Stimulated activated naive B cell treated with anti-CD40 and anti-IgM and Interleukin-4, amounts not matched to agents 10 μg/mL and 1 μg/mL and 100 μg/mL, for 72 hours (primary cell): ENCODE data around the gene TMEM247.

Experiments used
- ATAC-seq, 2 donors: fragments of 150-1000 bp; cut with Tn5 transposase; replicated peaks; 2 replicates each; pipeline ENCODE4 v1.10.0; 2021; ENCODE audit warnings: moderate library complexity in 1 of 2
- DNase-seq: peaks from one replicate; pipeline ENCODE4 v3.0.0; 2021
- H3K27ac Mint-ChIP-seq: one replicate; pipeline ENCODE4 v1.8.0; 2022; ENCODE audit warnings: mild to moderate bottlenecking, mixed read lengths
- H3K27me3 Mint-ChIP-seq, 2 donors: one replicate each; pipeline ENCODE4 v1.8.0; 2022; ENCODE audit warnings: mixed read lengths in 2 of 2
- H3K36me3 Mint-ChIP-seq, 2 donors: one replicate each; pipeline ENCODE4 v1.8.0; 2022; ENCODE audit warnings: mixed read lengths in 2 of 2, mild to moderate bottlenecking in 1 of 2
- H3K4me1 Mint-ChIP-seq, 2 donors: one replicate each; pipeline ENCODE4 v1.8.0; 2022; ENCODE audit warnings: mixed read lengths in 2 of 2, mild to moderate bottlenecking in 1 of 2
- H3K4me3 Mint-ChIP-seq, 2 donors: one replicate each; pipeline ENCODE4 v1.8.0; 2022; ENCODE audit warnings: mild to moderate bottlenecking in 2 of 2, mixed read lengths in 2 of 2, moderate library complexity in 1 of 2
- H3K9me3 Mint-ChIP-seq, 2 donors: one replicate each; pipeline ENCODE4 v1.8.0; 2022; ENCODE audit warnings: mixed read lengths in 2 of 2, mild to moderate bottlenecking in 1 of 2

TMEM247 gene

DNA sequence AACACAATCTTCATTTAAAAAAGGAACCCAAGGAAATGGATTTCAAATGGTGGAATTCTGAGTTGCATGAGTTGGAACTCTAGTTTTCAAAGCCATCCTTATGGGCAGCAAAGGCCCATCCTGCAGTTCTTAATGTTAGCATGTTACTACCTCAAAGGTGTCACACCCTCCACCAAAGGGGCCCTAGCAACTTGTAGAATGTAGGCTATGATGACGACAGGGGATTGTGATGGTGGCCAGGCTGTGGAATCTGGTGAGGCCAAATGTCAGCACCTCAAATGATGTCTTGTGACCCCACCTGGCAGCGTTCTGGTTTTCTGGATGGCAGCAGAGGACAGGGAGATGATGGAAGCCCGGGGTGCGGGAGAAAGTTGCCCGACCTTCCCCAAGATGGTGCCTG, at the start of gene TMEM247:
TMEM247 (plus strand) TSS at position 301 of the 400 bp plus-strand sequence.
- no peak within 1 kb of the TSS for H3K4me3 Mint-ChIP-seq
- H3K9me3 Mint-ChIP-seq = no peaks in the 10 kb centered on the region
- no peak within 1 kb of the TSS for H3K27ac Mint-ChIP-seq
- peaks cover 4 to 7% of the 10 kb centered on the region in 2 donors for H3K4me1 Mint-ChIP-seq
- DNase-seq (no peak), ATAC-seq (no peak)
- H3K27me3 Mint-ChIP-seq = peaks cover 0 to 13% of the 10 kb centered on the region in 2 donors
- no peaks in the 10 kb centered on the region for H3K36me3 Mint-ChIP-seq

GRCh38 chr2:46430413-46430812, 49.0 kb upstream of the TMEM247 start:
- no peaks in the 10 kb centered on the region for H3K9me3 Mint-ChIP-seq
- H3K27ac Mint-ChIP-seq = no peak overlapping the region
- ATAC-seq (no peak), DNase-seq (no peak)
- no peak overlapping the region for H3K4me3 Mint-ChIP-seq
- peaks cover 0 to 12% of the 10 kb centered on the region in 2 donors for H3K27me3 Mint-ChIP-seq
- H3K36me3 Mint-ChIP-seq = no peaks in the 10 kb centered on the region
- peaks cover 0 to 2% of the 10 kb centered on the region in 2 donors for H3K4me1 Mint-ChIP-seq

GRCh38 chr2:46430992-46431391, 48.4 kb upstream of the TMEM247 start:
- H3K27ac Mint-ChIP-seq = no peak overlapping the region
- H3K27me3 Mint-ChIP-seq = peaks cover 0 to 12% of the 10 kb centered on the region in 2 donors
- no peak for DNase-seq
- no peaks in the 10 kb centered on the region for H3K9me3 Mint-ChIP-seq
- peaks cover 0 to 2% of the 10 kb centered on the region in 2 donors for H3K4me1 Mint-ChIP-seq
- ATAC-seq = no peak
- no peak overlapping the region for H3K4me3 Mint-ChIP-seq
- H3K36me3 Mint-ChIP-seq = no peaks in the 10 kb centered on the region

GRCh38 chr2:46431481-46432235, 47.7 kb upstream of the TMEM247 start:
- no peaks in the 10 kb centered on the region for H3K36me3 Mint-ChIP-seq
- peaks cover 0 to 2% of the 10 kb centered on the region in 2 donors for H3K4me1 Mint-ChIP-seq
- ATAC-seq (no peak), DNase-seq (no peak)
- H3K4me3 Mint-ChIP-seq = no peak overlapping the region
- H3K9me3 Mint-ChIP-seq = no peaks in the 10 kb centered on the region
- H3K27me3 Mint-ChIP-seq = peaks cover 0 to 12% of the 10 kb centered on the region in 2 donors
- no peak overlapping the region for H3K27ac Mint-ChIP-seq

GRCh38 chr2:46434851-46435273, 44.5 kb upstream of the TMEM247 start:
- ATAC-seq (no peak), DNase-seq (no peak)
- Mint-ChIP-seq H3K9me3 (no peaks in the 10 kb centered on the region), H3K4me1 (peaks cover 2 to 6% of the 10 kb centered on the region in 2 donors), H3K36me3 (no peaks in the 10 kb centered on the region), H3K4me3 (no peak overlapping the region), H3K27ac (no peak overlapping the region), H3K27me3 (peaks cover 0 to 12% of the 10 kb centered on the region in 2 donors)

DNA sequence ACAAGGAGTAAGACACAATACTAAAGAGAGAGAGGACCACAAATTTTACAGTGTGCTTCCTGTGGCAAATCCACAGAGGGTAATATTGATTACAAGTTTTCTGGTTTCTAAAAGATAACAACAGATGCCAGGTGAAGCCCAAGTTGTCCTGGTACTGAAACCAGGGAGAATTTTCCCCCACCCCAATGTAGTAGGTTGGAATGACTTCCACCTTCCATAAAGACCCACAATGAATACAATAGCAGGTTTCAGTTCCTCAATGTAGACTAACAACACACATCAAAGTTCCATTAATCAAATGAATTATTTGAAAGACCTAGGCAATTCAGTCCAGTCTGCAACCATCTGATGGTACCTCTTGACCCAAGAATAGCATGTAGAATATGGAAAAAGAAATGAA, 44.0 kb upstream of the TMEM247 start:
- H3K27ac Mint-ChIP-seq = no peak overlapping the region
- no peaks in the 10 kb centered on the region for H3K36me3 Mint-ChIP-seq
- H3K9me3 Mint-ChIP-seq = no peaks in the 10 kb centered on the region
- H3K4me3 Mint-ChIP-seq = no peak overlapping the region
- peaks cover 2 to 6% of the 10 kb centered on the region in 2 donors for H3K4me1 Mint-ChIP-seq
- ATAC-seq = peak in 1 of 2 donors; percentile 36
- DNase-seq = no peak
- peaks cover 0 to 9% of the 10 kb centered on the region in 2 donors for H3K27me3 Mint-ChIP-seq

GRCh38 chr2:46435796-46436360, 43.5 kb upstream of the TMEM247 start:
- ATAC-seq = no peak
- H3K9me3 Mint-ChIP-seq = no peaks in the 10 kb centered on the region
- H3K27ac Mint-ChIP-seq = no peak overlapping the region
- peaks cover 0 to 9% of the 10 kb centered on the region in 2 donors for H3K27me3 Mint-ChIP-seq
- peaks cover 2 to 6% of the 10 kb centered on the region in 2 donors for H3K4me1 Mint-ChIP-seq
- no peak overlapping the region for H3K4me3 Mint-ChIP-seq
- DNase-seq = no peak
- no peaks in the 10 kb centered on the region for H3K36me3 Mint-ChIP-seq

- no peak for ATAC-seq
- H3K36me3 Mint-ChIP-seq = no peaks in the 10 kb centered on the region
- H3K4me3 Mint-ChIP-seq = no peak overlapping the region
- peaks cover 0 to 9% of the 10 kb centered on the region in 2 donors for H3K27me3 Mint-ChIP-seq
- no peaks in the 10 kb centered on the region for H3K9me3 Mint-ChIP-seq
- peaks cover 2 to 6% of the 10 kb centered on the region in 2 donors for H3K4me1 Mint-ChIP-seq
- no peak for DNase-seq
- no peak overlapping the region for H3K27ac Mint-ChIP-seq
Measured at GRCh38 chr2:46436800-46437199, 42.6 kb upstream of the TMEM247 start.

DNA sequence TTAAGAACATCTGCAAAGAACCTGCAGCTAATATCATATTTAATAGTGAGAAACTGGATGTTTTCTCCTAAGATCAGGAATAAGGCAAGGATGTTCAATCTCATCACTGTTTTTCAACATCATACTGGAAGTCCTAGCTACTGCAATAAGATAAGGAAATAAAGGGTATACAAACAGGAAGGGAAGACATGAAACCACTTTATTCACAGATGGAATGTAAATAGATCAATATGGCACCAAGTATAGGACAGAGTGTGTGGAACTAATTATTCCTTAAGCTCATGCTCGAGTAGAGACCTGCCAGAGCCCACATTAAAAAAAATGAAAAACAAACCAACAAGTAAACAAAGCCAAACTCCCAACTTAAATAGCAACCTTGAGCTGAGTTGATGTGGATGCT, 41.3 kb upstream of the TMEM247 start:
- Mint-ChIP-seq H3K4me1 (peaks cover 2 to 6% of the 10 kb centered on the region in 2 donors), H3K36me3 (no peaks in the 10 kb centered on the region), H3K9me3 (no peaks in the 10 kb centered on the region), H3K4me3 (no peak overlapping the region), H3K27ac (no peak overlapping the region), H3K27me3 (peaks cover 0 to 9% of the 10 kb centered on the region in 2 donors)
- no peak for DNase-seq
- no peak for ATAC-seq

DNA sequence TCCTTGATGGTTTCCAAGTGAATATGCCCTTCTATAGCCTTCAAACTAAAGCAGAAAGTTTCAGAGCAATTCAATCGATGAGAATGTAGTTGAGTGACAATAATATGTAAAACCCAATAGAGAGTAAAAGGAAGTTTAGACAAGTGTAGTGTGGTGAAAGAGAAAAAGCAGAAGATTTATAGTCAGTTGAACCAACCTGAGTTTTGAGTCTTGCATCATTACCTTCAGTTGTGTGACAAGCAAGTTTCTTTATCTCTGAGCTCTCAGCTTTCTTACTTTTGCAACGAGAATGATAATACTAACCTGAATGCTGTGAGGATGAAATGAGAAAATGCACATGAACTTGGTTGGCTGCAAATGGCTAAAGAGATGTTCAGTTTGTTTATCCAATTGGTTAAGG, 40.6 kb upstream of the TMEM247 start:
- no peak for ATAC-seq
- H3K4me1 Mint-ChIP-seq = peaks cover 2 to 6% of the 10 kb centered on the region in 2 donors
- no peaks in the 10 kb centered on the region for H3K36me3 Mint-ChIP-seq
- DNase-seq = no peak
- H3K27me3 Mint-ChIP-seq = peaks cover 0 to 8% of the 10 kb centered on the region in 2 donors
- H3K4me3 Mint-ChIP-seq = no peak overlapping the region
- H3K27ac Mint-ChIP-seq = no peak overlapping the region
- H3K9me3 Mint-ChIP-seq = no peaks in the 10 kb centered on the region

- DNase-seq (no peak), ATAC-seq (no peak)
- H3K36me3 Mint-ChIP-seq = no peaks in the 10 kb centered on the region
- peaks cover 2 to 6% of the 10 kb centered on the region in 2 donors for H3K4me1 Mint-ChIP-seq
- no peak overlapping the region for H3K27ac Mint-ChIP-seq
- H3K9me3 Mint-ChIP-seq = no peaks in the 10 kb centered on the region
- peaks cover 0 to 6% of the 10 kb centered on the region in 2 donors for H3K27me3 Mint-ChIP-seq
- H3K4me3 Mint-ChIP-seq = no peak overlapping the region
Measured at GRCh38 chr2:46439582-46439981, 39.8 kb upstream of the TMEM247 start.

- Mint-ChIP-seq H3K4me3 (no peak overlapping the region), H3K4me1 (peaks cover 0 to 6% of the 10 kb centered on the region in 2 donors), H3K27me3 (peaks cover 0 to 10% of the 10 kb centered on the region in 2 donors), H3K36me3 (no peaks in the 10 kb centered on the region), H3K27ac (no peak overlapping the region), H3K9me3 (peaks cover 0 to 4% of the 10 kb centered on the region in 2 donors)
- no peak for ATAC-seq
- no peak for DNase-seq
Measured at GRCh38 chr2:46441838-46442712, 37.3 kb upstream of the TMEM247 start.

- Mint-ChIP-seq H3K9me3 (peaks cover 0 to 4% of the 10 kb centered on the region in 2 donors), H3K4me1 (no peaks in the 10 kb centered on the region), H3K4me3 (no peak overlapping the region), H3K27me3 (peaks cover 9 to 19% of the 10 kb centered on the region in 2 donors), H3K36me3 (no peaks in the 10 kb centered on the region), H3K27ac (no peak overlapping the region)
- no peak for DNase-seq
- ATAC-seq = no peak
Measured at GRCh38 chr2:46444732-46445131, 34.6 kb upstream of the TMEM247 start.

DNA sequence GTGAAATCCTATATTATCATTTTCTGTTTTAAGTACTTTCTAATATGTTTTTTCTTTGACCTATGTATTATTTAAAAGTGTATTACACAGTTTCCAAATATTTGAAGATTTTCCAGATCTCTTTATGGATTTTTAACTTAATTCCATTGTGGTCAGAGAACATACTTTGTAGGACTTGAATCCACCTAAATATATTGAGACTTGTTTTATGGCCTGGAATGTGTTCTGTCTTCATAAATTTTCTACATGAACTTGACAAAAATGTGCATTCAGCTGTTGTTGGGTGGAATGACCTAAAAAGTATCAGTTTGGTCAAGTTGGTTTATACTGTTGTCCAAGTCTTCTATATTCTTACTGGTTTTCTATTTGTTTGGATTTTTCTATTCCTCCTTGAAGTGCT, 33.8 kb upstream of the TMEM247 start:
- no peak for DNase-seq
- Mint-ChIP-seq H3K27ac (no peak overlapping the region), H3K9me3 (peaks cover 0 to 4% of the 10 kb centered on the region in 2 donors), H3K4me3 (no peak overlapping the region), H3K36me3 (no peaks in the 10 kb centered on the region), H3K27me3 (peaks cover 9 to 19% of the 10 kb centered on the region in 2 donors), H3K4me1 (no peaks in the 10 kb centered on the region)
- ATAC-seq = no peak
